HEK293 (cell line): ENCODE measurements around the gene PEPD.
A peak's percentile ranks its signal among the peaks of the same experiment; 100 is the strongest.

Source experiments
- GLI2 ChIP-seq: fragments of 450-650 bp; formaldehyde crosslinking; IDR thresholded peaks from 2 replicates; pipeline ENCODE4; 2017; ENCODE audit warnings: missing biosample characterization, missing genetic modification characterization, low read depth, borderline replicate concordance
- HIC1 ChIP-seq: fragments of 450-650 bp; formaldehyde crosslinking; IDR thresholded peaks from 2 replicates; pipeline ENCODE4 v1.5.1; 2016; ENCODE audit warnings: missing biosample characterization, missing genetic modification characterization
- HOXC10 ChIP-seq: sonication (generic); formaldehyde crosslinking; IDR thresholded peaks from 2 replicates; pipeline ENCODE4 v1.8.1; 2023; ENCODE audit warnings: mild to moderate bottlenecking, missing genetic modification reagents
- KLF1 ChIP-seq: fragments of 450-650 bp; formaldehyde crosslinking; IDR thresholded peaks from 2 replicates; pipeline ENCODE4 v1.5.1; 2016; ENCODE audit warnings: missing biosample characterization, missing genetic modification characterization
- KLF7 ChIP-seq: fragments of 450-650 bp; formaldehyde crosslinking; IDR thresholded peaks from 2 replicates; pipeline ENCODE4 v1.5.1; 2016; ENCODE audit warnings: missing biosample characterization, missing genetic modification characterization, borderline replicate concordance
- MZF1 ChIP-seq: fragments of 450-650 bp; formaldehyde crosslinking; IDR thresholded peaks from 2 replicates; pipeline ENCODE4 v1.5.1; 2017; ENCODE audit warnings: missing biosample characterization, missing genetic modification characterization, borderline replicate concordance
- PRDM1 ChIP-seq: fragments of 450-650 bp; formaldehyde crosslinking; IDR thresholded peaks from 2 replicates; pipeline ENCODE4; 2016; ENCODE audit warnings: missing biosample characterization, missing genetic modification characterization
- SP3 ChIP-seq: fragments of 450-650 bp; formaldehyde crosslinking; IDR thresholded peaks from 2 replicates; pipeline ENCODE4 v1.5.1; 2016; ENCODE audit warnings: missing biosample characterization, missing genetic modification characterization
- TRIM28 ChIP-seq: IDR thresholded peaks from 2 replicates; pipeline ENCODE4 v1.6.1; 2011; ENCODE audit warnings: low read length, control low read depth, borderline replicate concordance
- ZBTB44 ChIP-seq: fragments of 450-650 bp; IDR thresholded peaks from 2 replicates; pipeline ENCODE4 v1.5.1; 2018; ENCODE audit warnings: missing biosample characterization, mild to moderate bottlenecking, missing genetic modification characterization
- ZNF10 ChIP-seq: fragments of 450-650 bp; formaldehyde crosslinking; IDR thresholded peaks from 2 replicates; pipeline ENCODE4 v1.5.1; 2017; ENCODE audit warnings: missing biosample characterization, missing genetic modification characterization
- ZNF266 ChIP-seq: fragments of 450-650 bp; formaldehyde crosslinking; IDR thresholded peaks from 2 replicates; pipeline ENCODE4 v1.5.1; 2016; ENCODE audit warnings: missing biosample characterization, missing genetic modification characterization, low read depth
- ZNF280C ChIP-seq: fragments of 450-650 bp; formaldehyde crosslinking; IDR thresholded peaks from 2 replicates; pipeline ENCODE4 v1.5.1; 2016; ENCODE audit warnings: missing biosample characterization, missing genetic modification characterization
- ZNF560 ChIP-seq: fragments of 450-650 bp; formaldehyde crosslinking; IDR thresholded peaks from 2 replicates; pipeline ENCODE4 v1.5.1; 2017; ENCODE audit warnings: missing biosample characterization, missing genetic modification characterization, borderline replicate concordance
- ZNF596 ChIP-seq: fragments of 450-650 bp; IDR thresholded peaks from 2 replicates; pipeline ENCODE4 v1.5.0; 2018; ENCODE audit warnings: missing biosample characterization, mild to moderate bottlenecking, missing genetic modification characterization, moderate library complexity
- ZNF707 ChIP-seq: fragments of 450-650 bp; formaldehyde crosslinking; IDR thresholded peaks from 2 replicates; pipeline ENCODE4 v1.5.1; 2016; ENCODE audit warnings: missing biosample characterization, missing genetic modification characterization
- ZNF776 ChIP-seq: fragments of 450-650 bp; formaldehyde crosslinking; IDR thresholded peaks from 2 replicates; pipeline ENCODE4 v1.5.0; 2017; ENCODE audit warnings: missing biosample characterization, missing genetic modification characterization, borderline replicate concordance
- ZNF777 ChIP-seq: fragments of 450-650 bp; formaldehyde crosslinking; IDR thresholded peaks from 2 replicates; pipeline ENCODE4 v1.5.1; 2017; ENCODE audit warnings: missing biosample characterization, missing genetic modification characterization, borderline replicate concordance
- ZNF792 ChIP-seq: fragments of 450-650 bp; formaldehyde crosslinking; IDR thresholded peaks from 2 replicates; pipeline ENCODE4 v1.5.1; 2016; ENCODE audit warnings: missing biosample characterization, missing genetic modification characterization
- ZSCAN16 ChIP-seq: fragments of 450-650 bp; formaldehyde crosslinking; IDR thresholded peaks from 2 replicates; pipeline ENCODE4 v1.5.1; 2016; ENCODE audit warnings: missing biosample characterization, missing genetic modification characterization
- ZSCAN23 ChIP-seq: fragments of 450-650 bp; formaldehyde crosslinking; IDR thresholded peaks from 2 replicates; pipeline ENCODE4 v1.5.1; 2016; ENCODE audit warnings: missing biosample characterization, missing genetic modification characterization
- TF ChIP-seq, protein P1 (sequence below): fragments of 450-650 bp; formaldehyde crosslinking; IDR thresholded peaks from 2 replicates; pipeline ENCODE4 v1.5.1; 2016; ENCODE audit warnings: missing biosample characterization, missing genetic modification characterization
- TF ChIP-seq, protein P2 (sequence below): fragments of 450-650 bp; formaldehyde crosslinking; IDR thresholded peaks from 2 replicates; pipeline ENCODE4 v1.5.1; 2016; ENCODE audit warnings: missing biosample characterization, missing genetic modification characterization, borderline replicate concordance
- TF ChIP-seq, protein P3 (sequence below): fragments of 450-650 bp; formaldehyde crosslinking; IDR thresholded peaks from 2 replicates; pipeline ENCODE4 v1.5.1; 2016; ENCODE audit warnings: missing biosample characterization, missing genetic modification characterization
- TF ChIP-seq, protein P4 (sequence below): fragments of 450-650 bp; formaldehyde crosslinking; IDR thresholded peaks from 2 replicates; pipeline ENCODE4 v1.5.1; 2017; ENCODE audit warnings: missing biosample characterization, missing genetic modification characterization

Gene PEPD

GRCh38 chr19:33458171-33458633 is 63.4 kb downstream of the PEPD start (continued):
- TF ChIP-seq, protein P1, sequence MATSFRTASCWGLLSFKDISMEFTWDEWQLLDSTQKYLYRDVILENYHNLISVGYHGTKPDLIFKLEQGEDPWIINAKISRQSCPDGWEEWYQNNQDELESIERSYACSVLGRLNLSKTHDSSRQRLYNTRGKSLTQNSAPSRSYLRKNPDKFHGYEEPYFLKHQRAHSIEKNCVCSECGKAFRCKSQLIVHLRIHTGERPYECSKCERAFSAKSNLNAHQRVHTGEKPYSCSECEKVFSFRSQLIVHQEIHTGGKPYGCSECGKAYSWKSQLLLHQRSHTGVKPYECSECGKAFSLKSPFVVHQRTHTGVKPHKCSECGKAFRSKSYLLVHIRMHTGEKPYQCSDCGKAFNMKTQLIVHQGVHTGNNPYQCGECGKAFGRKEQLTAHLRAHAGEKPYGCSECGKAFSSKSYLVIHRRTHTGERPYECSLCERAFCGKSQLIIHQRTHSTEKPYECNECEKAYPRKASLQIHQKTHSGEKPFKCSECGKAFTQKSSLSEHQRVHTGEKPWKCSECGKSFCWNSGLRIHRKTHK (tag by site-specific recombination) = no peak
- TF ChIP-seq MZF1 (tag by site-specific recombination) = no peak
- no peak for TF ChIP-seq TRIM28
- TF ChIP-seq ZNF776 (tag by site-specific recombination) = no peak; the same call in 1 of the 2 replicates
- TF ChIP-seq HOXC10 = no peak
- TF ChIP-seq ZNF266 = peak; percentile 74; the same call in 1 of the 2 replicates
- TF ChIP-seq ZNF560 = no peak
- TF ChIP-seq ZNF777 (tag by site-specific recombination) = peak; percentile 49; the same call in 1 of the 2 replicates
- TF ChIP-seq, protein P2, sequence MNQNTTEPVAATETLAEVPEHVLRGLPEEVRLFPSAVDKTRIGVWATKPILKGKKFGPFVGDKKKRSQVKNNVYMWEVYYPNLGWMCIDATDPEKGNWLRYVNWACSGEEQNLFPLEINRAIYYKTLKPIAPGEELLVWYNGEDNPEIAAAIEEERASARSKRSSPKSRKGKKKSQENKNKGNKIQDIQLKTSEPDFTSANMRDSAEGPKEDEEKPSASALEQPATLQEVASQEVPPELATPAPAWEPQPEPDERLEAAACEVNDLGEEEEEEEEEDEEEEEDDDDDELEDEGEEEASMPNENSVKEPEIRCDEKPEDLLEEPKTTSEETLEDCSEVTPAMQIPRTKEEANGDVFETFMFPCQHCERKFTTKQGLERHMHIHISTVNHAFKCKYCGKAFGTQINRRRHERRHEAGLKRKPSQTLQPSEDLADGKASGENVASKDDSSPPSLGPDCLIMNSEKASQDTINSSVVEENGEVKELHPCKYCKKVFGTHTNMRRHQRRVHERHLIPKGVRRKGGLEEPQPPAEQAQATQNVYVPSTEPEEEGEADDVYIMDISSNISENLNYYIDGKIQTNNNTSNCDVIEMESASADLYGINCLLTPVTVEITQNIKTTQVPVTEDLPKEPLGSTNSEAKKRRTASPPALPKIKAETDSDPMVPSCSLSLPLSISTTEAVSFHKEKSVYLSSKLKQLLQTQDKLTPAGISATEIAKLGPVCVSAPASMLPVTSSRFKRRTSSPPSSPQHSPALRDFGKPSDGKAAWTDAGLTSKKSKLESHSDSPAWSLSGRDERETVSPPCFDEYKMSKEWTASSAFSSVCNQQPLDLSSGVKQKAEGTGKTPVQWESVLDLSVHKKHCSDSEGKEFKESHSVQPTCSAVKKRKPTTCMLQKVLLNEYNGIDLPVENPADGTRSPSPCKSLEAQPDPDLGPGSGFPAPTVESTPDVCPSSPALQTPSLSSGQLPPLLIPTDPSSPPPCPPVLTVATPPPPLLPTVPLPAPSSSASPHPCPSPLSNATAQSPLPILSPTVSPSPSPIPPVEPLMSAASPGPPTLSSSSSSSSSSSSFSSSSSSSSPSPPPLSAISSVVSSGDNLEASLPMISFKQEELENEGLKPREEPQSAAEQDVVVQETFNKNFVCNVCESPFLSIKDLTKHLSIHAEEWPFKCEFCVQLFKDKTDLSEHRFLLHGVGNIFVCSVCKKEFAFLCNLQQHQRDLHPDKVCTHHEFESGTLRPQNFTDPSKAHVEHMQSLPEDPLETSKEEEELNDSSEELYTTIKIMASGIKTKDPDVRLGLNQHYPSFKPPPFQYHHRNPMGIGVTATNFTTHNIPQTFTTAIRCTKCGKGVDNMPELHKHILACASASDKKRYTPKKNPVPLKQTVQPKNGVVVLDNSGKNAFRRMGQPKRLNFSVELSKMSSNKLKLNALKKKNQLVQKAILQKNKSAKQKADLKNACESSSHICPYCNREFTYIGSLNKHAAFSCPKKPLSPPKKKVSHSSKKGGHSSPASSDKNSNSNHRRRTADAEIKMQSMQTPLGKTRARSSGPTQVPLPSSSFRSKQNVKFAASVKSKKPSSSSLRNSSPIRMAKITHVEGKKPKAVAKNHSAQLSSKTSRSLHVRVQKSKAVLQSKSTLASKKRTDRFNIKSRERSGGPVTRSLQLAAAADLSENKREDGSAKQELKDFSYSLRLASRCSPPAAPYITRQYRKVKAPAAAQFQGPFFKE = no peak; the same call in 1 of the 2 replicates
- TF ChIP-seq ZSCAN23 (tag by site-specific recombination) = no peak
- TF ChIP-seq, protein P3, sequence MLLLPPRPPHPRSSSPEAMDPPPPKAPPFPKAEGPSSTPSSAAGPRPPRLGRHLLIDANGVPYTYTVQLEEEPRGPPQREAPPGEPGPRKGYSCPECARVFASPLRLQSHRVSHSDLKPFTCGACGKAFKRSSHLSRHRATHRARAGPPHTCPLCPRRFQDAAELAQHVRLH (tag by site-specific recombination) = no peak
- no peak for TF ChIP-seq GLI2
- TF ChIP-seq KLF7 (tag by site-specific recombination) = no peak
- TF ChIP-seq ZNF10 (tag by site-specific recombination) = no peak
- no peak for TF ChIP-seq ZNF792
- TF ChIP-seq, protein P4, sequence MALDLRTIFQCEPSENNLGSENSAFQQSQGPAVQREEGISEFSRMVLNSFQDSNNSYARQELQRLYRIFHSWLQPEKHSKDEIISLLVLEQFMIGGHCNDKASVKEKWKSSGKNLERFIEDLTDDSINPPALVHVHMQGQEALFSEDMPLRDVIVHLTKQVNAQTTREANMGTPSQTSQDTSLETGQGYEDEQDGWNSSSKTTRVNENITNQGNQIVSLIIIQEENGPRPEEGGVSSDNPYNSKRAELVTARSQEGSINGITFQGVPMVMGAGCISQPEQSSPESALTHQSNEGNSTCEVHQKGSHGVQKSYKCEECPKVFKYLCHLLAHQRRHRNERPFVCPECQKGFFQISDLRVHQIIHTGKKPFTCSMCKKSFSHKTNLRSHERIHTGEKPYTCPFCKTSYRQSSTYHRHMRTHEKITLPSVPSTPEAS = no peak
- TF ChIP-seq ZSCAN16 = no peak
- peak; percentile 67; the same call in 1 of the 2 replicates for TF ChIP-seq HIC1
- no peak for TF ChIP-seq ZBTB44 (tag by site-specific recombination)
- no peak for TF ChIP-seq KLF1 (tag by site-specific recombination)
- TF ChIP-seq ZNF707 (tag by site-specific recombination) = peak; percentile 24; the same call in 1 of the 2 replicates
- TF ChIP-seq SP3 (tag by site-specific recombination) = no peak
- TF ChIP-seq PRDM1 (tag by site-specific recombination) = no peak
- TF ChIP-seq ZNF596 = no peak
- peak; percentile 93 for TF ChIP-seq ZNF280C
